AG10803 (cell line): Measurements from ENCODE around the gene ALKBH2.
A peak's percentile ranks its signal among the peaks of the same experiment; 100 is the strongest.

Experiments
- DNase-seq: peaks from one replicate; pipeline ENCODE4 v3.0.0; 2010; ENCODE audit warnings: low read depth
- H3K4me3 ChIP-seq: 2 replicates; pipeline ENCODE4 v1.5.1; 2011; ENCODE audit warnings: mild to moderate bottlenecking, low read length, control low read depth
- TF ChIP-seq, protein P1 (sequence below): conservative IDR thresholded peaks from 2 replicates; pipeline ENCODE4 v1.5.1; 2011; ENCODE audit warnings: mild to moderate bottlenecking, low read length, control low read depth, inconsistent platforms

Gene ALKBH2

DNA sequence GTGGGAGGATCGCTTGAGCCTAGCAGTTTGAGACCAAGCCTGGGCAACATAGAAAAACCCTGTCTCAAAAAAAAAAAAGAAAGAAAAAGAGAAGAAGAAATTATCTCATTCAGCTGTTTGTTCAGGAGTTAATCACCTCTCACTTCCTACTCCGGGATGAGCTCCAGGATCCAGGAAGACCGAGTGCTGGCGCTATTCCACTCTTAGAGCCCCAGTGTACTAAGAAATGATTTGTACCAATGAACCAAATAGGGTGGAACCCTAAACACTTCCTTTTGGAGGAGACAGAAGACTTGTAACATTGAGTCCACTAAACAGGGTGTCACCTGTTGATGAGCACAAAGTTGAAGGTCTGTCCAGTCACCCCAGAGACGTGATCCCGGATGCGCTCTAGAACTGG lies 3.6 kb downstream of the ALKBH2 start:
- H3K4me3 ChIP-seq: no peak overlapping the region
- DNase-seq: no peak
- TF ChIP-seq, protein P1, sequence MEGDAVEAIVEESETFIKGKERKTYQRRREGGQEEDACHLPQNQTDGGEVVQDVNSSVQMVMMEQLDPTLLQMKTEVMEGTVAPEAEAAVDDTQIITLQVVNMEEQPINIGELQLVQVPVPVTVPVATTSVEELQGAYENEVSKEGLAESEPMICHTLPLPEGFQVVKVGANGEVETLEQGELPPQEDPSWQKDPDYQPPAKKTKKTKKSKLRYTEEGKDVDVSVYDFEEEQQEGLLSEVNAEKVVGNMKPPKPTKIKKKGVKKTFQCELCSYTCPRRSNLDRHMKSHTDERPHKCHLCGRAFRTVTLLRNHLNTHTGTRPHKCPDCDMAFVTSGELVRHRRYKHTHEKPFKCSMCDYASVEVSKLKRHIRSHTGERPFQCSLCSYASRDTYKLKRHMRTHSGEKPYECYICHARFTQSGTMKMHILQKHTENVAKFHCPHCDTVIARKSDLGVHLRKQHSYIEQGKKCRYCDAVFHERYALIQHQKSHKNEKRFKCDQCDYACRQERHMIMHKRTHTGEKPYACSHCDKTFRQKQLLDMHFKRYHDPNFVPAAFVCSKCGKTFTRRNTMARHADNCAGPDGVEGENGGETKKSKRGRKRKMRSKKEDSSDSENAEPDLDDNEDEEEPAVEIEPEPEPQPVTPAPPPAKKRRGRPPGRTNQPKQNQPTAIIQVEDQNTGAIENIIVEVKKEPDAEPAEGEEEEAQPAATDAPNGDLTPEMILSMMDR: no peak

DNA sequence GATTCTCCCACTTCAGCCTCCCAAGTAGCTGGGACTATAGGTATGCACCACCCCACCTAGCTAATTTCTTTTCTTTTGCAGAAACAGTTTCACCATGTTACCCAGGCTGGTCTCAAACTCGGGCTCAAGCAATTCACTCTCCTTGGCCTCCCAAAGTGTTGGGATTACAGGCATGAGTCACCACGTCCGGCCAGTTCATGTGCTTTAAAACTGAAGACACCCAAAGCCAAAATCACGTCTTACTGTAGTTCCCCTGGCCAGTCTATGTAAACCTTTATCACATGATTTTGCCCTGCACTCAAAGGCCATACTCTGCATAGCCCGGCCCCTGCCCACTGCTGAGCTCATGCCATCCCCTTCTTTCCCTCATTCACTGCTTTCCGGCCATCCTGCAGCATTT lies 4.5 kb downstream of the ALKBH2 start:
- no peak overlapping the region for H3K4me3 ChIP-seq
- TF ChIP-seq, protein P1: no peak
- DNase-seq: peak; percentile 22

DNA sequence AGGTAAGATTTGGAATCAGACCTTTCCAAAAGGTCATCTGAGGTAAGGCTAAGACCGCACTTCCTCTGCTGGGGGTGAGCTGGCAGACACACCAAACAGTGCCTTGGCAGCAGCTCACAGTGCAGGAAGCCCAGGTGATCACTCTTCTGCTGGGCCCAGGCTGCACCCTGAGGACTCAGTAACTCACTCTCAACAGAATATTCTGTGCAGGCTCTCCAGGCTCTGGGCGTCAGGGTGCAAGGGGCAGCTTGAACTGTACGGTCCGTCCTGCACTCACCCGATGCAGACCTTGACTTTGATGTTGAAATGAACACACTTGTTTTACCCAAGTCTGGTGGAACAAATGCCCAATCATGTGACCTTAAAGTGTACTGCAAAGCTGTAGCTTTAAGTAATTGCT lies 6.0 kb downstream of the ALKBH2 start:
- no peak overlapping the region for H3K4me3 ChIP-seq
- no peak for DNase-seq
- TF ChIP-seq, protein P1: no peak

DNA sequence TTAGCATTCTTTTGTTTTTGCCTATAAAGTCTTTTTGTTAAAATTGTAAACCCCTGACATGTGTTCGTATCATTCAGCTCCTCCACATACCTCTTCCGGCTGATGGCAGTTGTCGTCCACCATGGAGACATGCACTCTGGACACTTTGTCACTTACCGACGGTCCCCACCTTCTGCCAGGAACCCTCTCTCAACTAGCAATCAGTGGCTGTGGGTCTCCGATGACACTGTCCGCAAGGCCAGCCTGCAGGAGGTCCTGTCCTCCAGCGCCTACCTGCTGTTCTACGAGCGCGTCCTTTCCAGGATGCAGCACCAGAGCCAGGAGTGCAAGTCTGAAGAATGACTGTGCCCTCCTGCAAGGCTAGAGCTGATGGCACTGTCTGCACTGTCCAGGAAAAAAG lies 7.7 kb downstream of the ALKBH2 start:
- no peak overlapping the region for H3K4me3 ChIP-seq
- TF ChIP-seq, protein P1: no peak
- DNase-seq: no peak

DNA sequence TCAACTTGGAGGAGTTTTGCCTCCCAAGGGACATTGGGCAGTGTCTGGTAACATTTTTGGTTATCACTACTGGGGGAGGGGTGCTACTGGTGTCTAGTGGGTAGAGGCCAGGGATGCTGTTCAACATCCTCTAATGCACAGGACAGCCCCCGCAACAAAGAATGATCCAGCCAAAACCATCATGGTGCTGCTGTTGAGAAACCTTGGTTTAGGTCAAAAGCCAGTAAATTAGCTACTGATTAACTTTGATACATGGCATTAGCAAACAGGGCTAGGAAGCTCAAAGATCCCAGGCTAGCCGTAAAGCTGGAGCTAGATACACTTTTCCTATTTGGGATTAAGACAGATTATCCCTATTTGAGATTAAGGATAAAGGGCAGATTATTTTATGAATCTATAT lies 8.8 kb downstream of the ALKBH2 start:
- DNase-seq: no peak
- H3K4me3 ChIP-seq: no peak overlapping the region
- TF ChIP-seq, protein P1: no peak

DNA sequence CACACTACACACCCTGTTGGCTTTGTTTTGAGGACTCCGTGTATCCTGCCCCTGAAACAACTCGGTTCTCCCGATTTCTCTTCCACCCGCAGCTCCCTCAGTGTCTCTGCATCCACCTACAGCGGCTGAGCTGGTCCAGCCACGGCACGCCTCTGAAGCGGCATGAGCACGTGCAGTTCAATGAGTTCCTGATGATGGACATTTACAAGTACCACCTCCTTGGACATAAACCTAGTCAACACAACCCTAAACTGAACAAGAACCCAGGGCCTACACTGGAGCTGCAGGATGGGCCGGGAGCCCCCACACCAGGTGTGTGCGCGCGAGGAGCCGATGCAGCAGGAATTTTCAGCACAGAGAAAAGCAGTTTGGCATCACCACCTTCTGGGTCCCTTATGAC lies 10.5 kb downstream of the ALKBH2 start:
- DNase-seq: no peak
- TF ChIP-seq, protein P1: no peak
- no peak overlapping the region for H3K4me3 ChIP-seq

DNA sequence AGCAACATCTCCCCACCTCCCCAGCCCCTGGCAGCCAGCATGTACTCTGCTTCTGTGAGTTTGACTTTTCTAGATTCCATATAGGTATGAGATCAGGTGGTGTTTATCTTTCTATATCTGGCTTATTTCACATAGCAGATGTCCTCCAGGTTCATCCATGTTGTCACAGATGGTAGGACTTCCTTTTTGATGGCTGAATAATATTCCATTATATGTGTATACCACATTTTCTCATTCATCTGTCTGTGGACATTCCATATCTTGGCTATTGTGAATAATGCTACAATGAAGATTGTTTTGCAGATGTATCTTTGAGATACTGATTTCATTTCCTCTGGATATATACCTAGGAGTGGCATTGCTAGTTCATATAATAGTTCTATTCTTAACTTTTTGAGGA lies 18.4 kb downstream of the ALKBH2 start:
- DNase-seq: no peak
- TF ChIP-seq, protein P1: no peak
- H3K4me3 ChIP-seq: no peak overlapping the region
